COLO829 (cell line): ENCODE results near the gene PCDHGC4.

Experiments used
- DNase-seq: peaks from one replicate; pipeline ENCODE4 v3.0.0; 2012; ENCODE audit warnings: low spot score

Gene PCDHGC4

GRCh38 chr5:141484641-141485311, at the start of gene PCDHGC4:
TSS of gene PCDHGC4 (plus strand) at chr5:141485030. CDS start at chr5:141485174, 144 bp downstream.
- no peak for DNase-seq

DNA sequence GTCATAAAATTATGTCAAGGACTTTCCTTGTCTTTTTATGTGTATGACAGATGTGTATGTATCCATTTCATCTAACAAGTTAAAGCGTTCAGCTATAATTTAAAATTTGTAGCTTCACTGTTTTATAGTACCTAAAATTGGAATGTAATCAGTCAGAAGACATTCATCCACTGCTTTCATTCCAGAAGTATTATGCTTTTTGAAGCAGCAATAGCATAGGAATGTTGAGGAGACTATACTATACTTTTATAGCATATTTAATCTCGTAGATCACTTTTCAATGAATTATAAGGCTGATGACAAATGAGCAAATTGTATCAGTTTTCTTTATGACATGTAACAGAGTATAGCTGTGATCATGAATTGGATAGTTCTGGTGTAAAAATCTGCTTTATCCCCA, 47.6 kb upstream of the PCDHGC4 start:
- no peak for DNase-seq

DNA sequence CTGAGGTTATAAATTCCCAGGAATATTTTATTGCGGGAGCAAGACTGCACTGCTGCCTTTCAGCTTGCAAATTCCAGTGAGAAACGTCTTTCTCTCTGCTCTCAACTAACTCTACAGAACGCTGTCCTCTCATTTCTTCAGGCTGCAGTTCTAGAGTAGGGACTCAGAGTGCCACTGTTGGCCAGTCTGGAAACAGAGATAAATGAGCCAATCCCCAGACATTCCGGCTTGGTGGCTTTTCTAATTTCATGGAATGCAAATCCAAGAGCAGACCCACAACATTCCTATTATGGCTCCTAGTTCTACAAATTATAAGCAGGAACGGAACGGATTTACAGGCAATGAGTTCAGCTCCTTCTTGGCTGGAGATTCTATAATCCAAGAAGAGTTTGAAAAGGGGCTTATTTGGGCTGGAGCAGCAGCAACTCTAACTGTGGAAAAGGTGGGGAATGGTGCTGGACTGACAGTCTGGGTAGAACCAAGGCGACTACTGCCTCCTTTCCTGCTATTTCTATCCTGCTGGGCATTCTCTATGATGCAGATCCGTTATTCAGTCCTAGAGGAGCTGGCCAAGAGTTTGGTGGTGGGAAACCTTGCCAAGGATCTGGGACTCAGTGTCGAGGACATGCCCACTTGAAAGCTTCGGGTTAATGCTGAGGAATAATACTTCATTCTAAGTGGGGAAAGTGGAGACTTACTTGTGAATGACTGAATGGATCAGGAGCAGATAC, 45.3 kb upstream of the PCDHGC4 start:
- no peak for DNase-seq

DNA sequence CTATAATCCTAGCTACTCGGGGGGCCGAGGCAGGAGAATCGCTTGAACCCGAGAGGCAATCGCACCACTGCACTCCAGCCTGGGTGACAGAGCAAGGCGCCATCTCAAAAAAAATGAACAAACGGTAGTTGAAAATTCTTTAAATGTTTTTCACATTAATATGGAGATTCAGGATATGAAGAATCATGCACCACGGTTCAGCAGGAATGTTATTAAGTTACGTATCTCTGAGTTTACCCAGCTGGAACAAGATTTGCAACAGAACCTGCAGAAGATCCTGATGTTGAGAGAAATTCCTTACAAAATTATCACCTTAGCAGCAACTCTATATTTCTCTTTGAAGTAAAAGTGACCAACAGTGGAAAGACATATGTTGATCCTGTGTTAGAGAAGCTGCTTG, 44.5 kb upstream of the PCDHGC4 start:
- DNase-seq: no peak

GRCh38 chr5:141441571-141442170, 43.2 kb upstream of the PCDHGC4 start:
- no peak for DNase-seq

DNA sequence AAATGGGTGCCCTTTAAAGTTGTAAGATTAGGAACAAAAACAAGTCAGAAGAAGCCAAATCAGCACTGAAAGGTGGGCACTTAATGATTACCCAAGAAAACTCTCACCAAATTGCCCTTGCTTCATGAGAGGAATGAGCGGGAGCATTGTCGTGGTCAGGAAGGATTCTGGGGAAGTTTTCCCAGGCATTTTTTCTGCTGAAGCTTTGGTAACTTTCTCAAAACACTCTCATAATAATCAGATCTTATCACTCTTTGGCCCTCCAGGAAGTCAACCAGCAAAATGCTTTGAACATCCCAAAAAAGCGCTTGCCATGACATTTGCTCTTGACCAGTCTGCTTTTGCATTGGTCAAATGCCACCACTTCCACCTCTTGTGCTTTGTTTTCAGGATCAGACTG, 19.5 kb upstream of the PCDHGC4 start:
- no peak for DNase-seq

GRCh38 chr5:141475625-141476131, 9.2 kb upstream of the PCDHGC4 start, which contains the start of gene PCDHGC3:
TSS of gene PCDHGC3 (plus strand) at chr5:141475966. CDS start at chr5:141476117, 151 bp downstream.
- no peak for DNase-seq

GRCh38 chr5:141476132-141476911, 8.5 kb upstream of the PCDHGC4 start:
- no peak for DNase-seq

DNA sequence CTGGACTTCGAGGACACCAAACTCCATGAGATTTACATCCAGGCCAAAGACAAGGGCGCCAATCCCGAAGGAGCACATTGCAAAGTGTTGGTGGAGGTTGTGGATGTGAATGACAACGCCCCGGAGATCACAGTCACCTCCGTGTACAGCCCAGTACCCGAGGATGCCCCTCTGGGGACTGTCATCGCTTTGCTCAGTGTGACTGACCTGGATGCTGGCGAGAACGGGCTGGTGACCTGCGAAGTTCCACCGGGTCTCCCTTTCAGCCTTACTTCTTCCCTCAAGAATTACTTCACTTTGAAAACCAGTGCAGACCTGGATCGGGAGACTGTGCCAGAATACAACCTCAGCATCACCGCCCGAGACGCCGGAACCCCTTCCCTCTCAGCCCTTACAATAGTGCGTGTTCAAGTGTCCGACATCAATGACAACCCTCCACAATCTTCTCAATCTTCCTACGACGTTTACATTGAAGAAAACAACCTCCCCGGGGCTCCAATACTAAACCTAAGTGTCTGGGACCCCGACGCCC, 7.7 kb upstream of the PCDHGC4 start:
- DNase-seq: no peak

DNA sequence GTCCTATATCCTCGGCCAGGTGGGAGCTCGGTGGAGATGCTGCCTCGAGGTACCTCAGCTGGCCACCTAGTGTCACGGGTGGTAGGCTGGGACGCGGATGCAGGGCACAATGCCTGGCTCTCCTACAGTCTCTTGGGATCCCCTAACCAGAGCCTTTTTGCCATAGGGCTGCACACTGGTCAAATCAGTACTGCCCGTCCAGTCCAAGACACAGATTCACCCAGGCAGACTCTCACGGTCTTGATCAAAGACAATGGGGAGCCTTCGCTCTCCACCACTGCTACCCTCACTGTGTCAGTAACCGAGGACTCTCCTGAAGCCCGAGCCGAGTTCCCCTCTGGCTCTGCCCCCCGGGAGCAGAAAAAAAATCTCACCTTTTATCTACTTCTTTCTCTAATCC, 7.0 kb upstream of the PCDHGC4 start:
- no peak for DNase-seq

- DNase-seq: no peak
Measured at GRCh38 chr5:141478321-141478945, 6.4 kb upstream of the PCDHGC4 start.

- no peak for DNase-seq
Measured at GRCh38 chr5:141479776-141480175, 5.1 kb upstream of the PCDHGC4 start.

GRCh38 chr5:141483902-141484301, 928 bp upstream of the PCDHGC4 start:
- DNase-seq: no peak

GRCh38 chr5:141484310-141484640, 555 bp upstream of the PCDHGC4 start:
- no peak for DNase-seq

GRCh38 chr5:141485321-141486055, 658 bp downstream of the PCDHGC4 start:
- DNase-seq: no peak

DNA sequence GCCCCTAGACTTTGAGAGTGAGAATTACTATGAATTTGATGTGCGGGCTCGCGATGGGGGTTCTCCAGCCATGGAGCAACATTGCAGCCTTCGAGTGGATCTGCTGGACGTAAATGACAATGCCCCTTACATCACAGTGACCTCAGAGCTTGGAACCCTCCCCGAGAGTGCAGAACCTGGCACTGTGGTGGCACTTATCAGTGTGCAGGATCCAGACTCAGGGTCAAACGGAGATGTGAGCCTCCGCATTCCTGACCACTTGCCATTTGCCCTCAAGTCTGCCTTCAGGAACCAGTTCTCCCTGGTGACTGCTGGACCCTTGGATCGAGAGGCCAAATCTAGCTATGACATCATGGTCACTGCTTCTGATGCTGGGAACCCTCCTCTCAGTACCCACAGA, 1.3 kb downstream of the PCDHGC4 start:
- no peak for DNase-seq

GRCh38 chr5:141487131-141487530, 2.3 kb downstream of the PCDHGC4 start:
- DNase-seq: no peak

- no peak for DNase-seq
Measured at GRCh38 chr5:141488591-141489561, 4.0 kb downstream of the PCDHGC4 start, which contains the start of gene PCDHGC5. TSS of gene PCDHGC5 (plus strand) at chr5:141489081. CDS start at chr5:141489241, 160 bp downstream.

GRCh38 chr5:141489841-141490240, 5.0 kb downstream of the PCDHGC4 start:
- no peak for DNase-seq

DNA sequence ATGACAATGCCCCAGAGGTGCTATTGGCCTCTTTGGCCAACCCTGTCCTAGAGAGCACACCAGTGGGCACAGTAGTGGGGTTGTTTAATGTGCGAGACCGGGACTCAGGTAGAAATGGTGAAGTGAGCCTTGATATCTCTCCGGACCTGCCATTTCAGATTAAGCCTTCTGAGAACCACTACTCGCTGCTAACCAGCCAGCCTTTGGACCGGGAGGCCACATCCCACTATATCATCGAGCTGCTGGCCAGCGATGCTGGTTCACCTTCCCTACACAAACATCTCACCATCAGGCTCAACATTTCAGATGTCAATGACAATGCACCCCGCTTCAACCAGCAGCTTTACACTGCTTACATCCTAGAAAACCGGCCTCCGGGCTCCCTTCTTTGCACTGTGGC, 5.4 kb downstream of the PCDHGC4 start:
- DNase-seq: no peak
